Fibroblast of villous mesenchyme (primary cell): Measurements from ENCODE around the gene MYOZ1. TPM values are rescaled to one million over a fixed set of nuclear protein-coding genes. Genes with fewer than 3 reads are reported as not detected.

Experiments
- DNase-seq: peaks from one replicate; pipeline ENCODE4 v3.0.0-alpha.2; 2010; ENCODE audit warnings: low read depth
- H3K4me3 ChIP-seq: 2 replicates; pipeline ENCODE4 v1.5.1; 2011; ENCODE audit warnings: low read depth, mild to moderate bottlenecking, low read length
- total RNA-seq: library from RNA; depleted of rRNA; stranded (reverse); fragments of >200 nt; gene quantifications from 2 replicates; pipeline ENCODE4 v1.2.3, GENCODE V29; 2012
- TF ChIP-seq, protein P1 (sequence below): IDR thresholded peaks from 2 replicates; pipeline ENCODE4 v1.5.1; 2012; ENCODE audit warnings: low read depth, mild to moderate bottlenecking, low read length; ENCODE audit not compliant: insufficient read depth

MYOZ1 gene
- total RNA-seq, 1 donor = 0.43 TPM

DNA sequence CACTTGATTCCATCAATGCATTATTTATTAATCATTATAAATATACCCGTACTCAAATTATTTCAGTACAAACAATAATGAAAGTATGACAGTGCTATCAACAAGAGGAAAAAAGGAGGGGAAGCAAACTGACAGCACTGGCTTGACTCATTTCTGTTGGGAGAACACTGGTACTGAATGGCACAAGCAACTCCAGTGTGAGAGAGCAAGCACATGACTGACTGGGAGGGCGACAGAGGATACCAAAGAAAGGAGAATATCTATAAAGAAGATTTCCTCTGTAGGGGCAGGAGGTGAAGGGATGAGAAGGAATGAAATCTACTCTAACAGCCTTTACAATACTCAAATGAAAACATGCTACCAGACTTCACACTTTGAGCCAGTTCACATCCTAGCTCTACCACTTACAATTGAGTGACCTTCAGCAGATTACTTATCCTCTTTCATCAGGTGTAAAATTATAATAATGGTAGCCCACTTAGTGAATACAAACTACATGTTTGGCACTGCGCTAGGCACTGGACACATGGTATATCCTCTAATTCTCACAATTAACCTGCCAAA is 51.6 kb downstream of the MYOZ1 start:
- no peak overlapping the region for H3K4me3 ChIP-seq
- DNase-seq = no peak
- TF ChIP-seq, protein P1, sequence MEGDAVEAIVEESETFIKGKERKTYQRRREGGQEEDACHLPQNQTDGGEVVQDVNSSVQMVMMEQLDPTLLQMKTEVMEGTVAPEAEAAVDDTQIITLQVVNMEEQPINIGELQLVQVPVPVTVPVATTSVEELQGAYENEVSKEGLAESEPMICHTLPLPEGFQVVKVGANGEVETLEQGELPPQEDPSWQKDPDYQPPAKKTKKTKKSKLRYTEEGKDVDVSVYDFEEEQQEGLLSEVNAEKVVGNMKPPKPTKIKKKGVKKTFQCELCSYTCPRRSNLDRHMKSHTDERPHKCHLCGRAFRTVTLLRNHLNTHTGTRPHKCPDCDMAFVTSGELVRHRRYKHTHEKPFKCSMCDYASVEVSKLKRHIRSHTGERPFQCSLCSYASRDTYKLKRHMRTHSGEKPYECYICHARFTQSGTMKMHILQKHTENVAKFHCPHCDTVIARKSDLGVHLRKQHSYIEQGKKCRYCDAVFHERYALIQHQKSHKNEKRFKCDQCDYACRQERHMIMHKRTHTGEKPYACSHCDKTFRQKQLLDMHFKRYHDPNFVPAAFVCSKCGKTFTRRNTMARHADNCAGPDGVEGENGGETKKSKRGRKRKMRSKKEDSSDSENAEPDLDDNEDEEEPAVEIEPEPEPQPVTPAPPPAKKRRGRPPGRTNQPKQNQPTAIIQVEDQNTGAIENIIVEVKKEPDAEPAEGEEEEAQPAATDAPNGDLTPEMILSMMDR = no peak

DNA sequence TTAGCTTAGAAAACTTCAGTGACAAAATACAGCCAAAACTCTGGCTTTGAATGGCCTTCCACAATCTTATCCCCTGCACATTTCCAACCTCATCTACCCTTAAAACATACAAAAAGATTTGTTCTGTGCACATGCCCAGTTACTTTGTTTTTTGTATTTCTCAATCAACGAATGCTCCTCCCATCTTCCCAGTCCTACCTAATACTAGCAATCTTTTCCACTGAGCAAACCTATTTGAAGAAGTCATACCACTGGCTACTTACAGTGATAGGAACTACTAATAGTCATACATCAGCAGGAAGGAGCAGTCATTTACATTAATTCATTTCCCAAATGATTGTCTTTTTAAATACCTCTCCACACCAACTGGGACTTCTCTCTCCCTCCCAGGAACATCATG is 52.6 kb downstream of the MYOZ1 start:
- DNase-seq = no peak
- H3K4me3 ChIP-seq = no peak overlapping the region
- TF ChIP-seq, protein P1 = no peak

- DNase-seq = peak; percentile 92
- TF ChIP-seq, protein P1 = no peak
- no peak overlapping the region for H3K4me3 ChIP-seq
These were observed 54.7 kb downstream of the MYOZ1 start for GRCh38 chr10:73586583-73586984.

DNA sequence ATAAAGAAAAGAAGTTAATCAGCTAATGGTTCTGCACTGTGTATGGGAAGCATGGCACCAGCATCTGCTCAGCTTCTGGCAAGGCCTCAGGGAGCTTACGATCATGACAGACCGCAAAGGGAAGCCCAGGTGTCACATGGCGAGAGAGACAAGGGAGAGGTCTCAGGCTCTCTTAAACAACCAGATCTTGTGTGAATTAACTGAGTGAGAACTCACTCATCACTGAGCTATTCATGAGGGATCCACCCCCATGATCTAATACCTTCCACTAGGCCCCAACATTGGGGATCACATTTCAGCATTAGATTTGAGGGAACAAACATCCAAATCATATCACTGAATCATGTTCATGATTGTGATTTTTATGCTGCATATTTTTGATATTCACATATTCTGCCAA is 55.9 kb downstream of the MYOZ1 start:
- H3K4me3 ChIP-seq = no peak overlapping the region
- no peak for DNase-seq
- TF ChIP-seq, protein P1 = no peak

GRCh38 chr10:73584737-73585136 is 56.5 kb downstream of the MYOZ1 start:
- TF ChIP-seq, protein P1 = no peak
- peak; percentile 70 for DNase-seq
- H3K4me3 ChIP-seq = no peak overlapping the region

GRCh38 chr10:73581918-73582317 is 59.4 kb downstream of the MYOZ1 start:
- no peak overlapping the region for H3K4me3 ChIP-seq
- DNase-seq = no peak
- TF ChIP-seq, protein P1 = no peak

Other genes starting within 250 kb of the MYOZ1 start
- 98.6 and 118 TPM in 2 replicates for gene ANXA7, start 227.4 kb downstream of the MYOZ1 start, total RNA-seq
- gene MSS51, start 207.9 kb downstream of the MYOZ1 start, total RNA-seq = 1.3 TPM in 2 replicates
- gene PPP3CB, start 145.4 kb downstream of the MYOZ1 start, total RNA-seq = 23.2 and 27.2 TPM in 2 replicates
- gene USP54, start 50.1 kb downstream of the MYOZ1 start, total RNA-seq = 13.5 and 14.2 TPM in 2 replicates
- gene SYNPO2L, start 14.6 kb upstream of the MYOZ1 start, total RNA-seq = 0.43 and 0.64 TPM in 2 replicates
- 3.0 and 3.9 TPM in 2 replicates for gene AGAP5, start 56.6 kb upstream of the MYOZ1 start, total RNA-seq
- 42.8 and 54.0 TPM in 2 replicates for gene SEC24C, start 102.9 kb upstream of the MYOZ1 start, total RNA-seq
- 16.8 and 22.5 TPM in 2 replicates for gene CHCHD1, start 140.6 kb upstream of the MYOZ1 start, total RNA-seq
- 70.2 and 82.5 TPM in 2 replicates for gene ZSWIM8, start 144.1 kb upstream of the MYOZ1 start, total RNA-seq
- gene NDST2, start 170.1 kb upstream of the MYOZ1 start, total RNA-seq = 19.3 and 22.0 TPM in 2 replicates
- 30.6 and 36.7 TPM in 2 replicates for gene CAMK2G, start 233.1 kb upstream of the MYOZ1 start, total RNA-seq